Astrocyte (in vitro differentiated cells and primary cell): Measurements from ENCODE around the gene RGS19. TPM values are rescaled to one million over a fixed set of nuclear protein-coding genes. Genes with fewer than 3 reads are reported as not detected.
A peak's percentile ranks its signal among the peaks of the same experiment; 100 is the strongest.

Source experiments
- DNase-seq: peaks from one replicate; pipeline ENCODE4 v3.0.0-alpha.2; 2010; ENCODE audit warnings: low read depth
- FAIRE-seq: peaks from 2 replicates; lab custom pipeline; 2011; peaks lifted over from hg19 to GRCh38; lab: Jason Lieb, UNC
- H2AFZ ChIP-seq: 2 replicates; pipeline ENCODE4 v1.6.0; 2012; ENCODE audit warnings: low read depth, low read length, inconsistent platforms
- H3K27ac ChIP-seq: 2 replicates; pipeline ENCODE4 v1.5.1; 2011; ENCODE audit warnings: low read depth, low read length, inconsistent platforms
- H3K27me3 ChIP-seq: 2 replicates; pipeline ENCODE4 v1.6.0; 2011; ENCODE audit warnings: low read length, inconsistent platforms; ENCODE audit not compliant: insufficient read depth
- H3K36me3 ChIP-seq: 2 replicates; pipeline ENCODE4 v1.5.1; 2011; ENCODE audit warnings: low read length, inconsistent platforms; ENCODE audit not compliant: insufficient read depth
- H3K4me1 ChIP-seq: 2 replicates; pipeline ENCODE4 v1.5.1; 2011; ENCODE audit warnings: low read length, inconsistent platforms; ENCODE audit not compliant: insufficient read depth
- H3K4me2 ChIP-seq: 2 replicates; pipeline ENCODE4 v1.6.0; 2012; ENCODE audit warnings: low read length, inconsistent platforms
- H3K4me3 ChIP-seq: 2 replicates; pipeline ENCODE4 v1.5.1; 2011; ENCODE audit warnings: low read depth, mild to moderate bottlenecking, low read length, inconsistent platforms; ENCODE audit not compliant: insufficient read depth
- H3K79me2 ChIP-seq: 2 replicates; pipeline ENCODE4 v1.6.0; 2012; ENCODE audit warnings: mild to moderate bottlenecking, low read length, inconsistent platforms; ENCODE audit not compliant: insufficient read depth
- H3K9ac ChIP-seq: 2 replicates; pipeline ENCODE4 v1.6.0; 2012; ENCODE audit warnings: mild to moderate bottlenecking, low read length, inconsistent platforms
- H3K9me3 ChIP-seq: 2 replicates; pipeline ENCODE4 v1.5.1; 2012; ENCODE audit warnings: low read depth, mild to moderate bottlenecking, low read length, inconsistent platforms; ENCODE audit not compliant: insufficient read depth
- H4K20me1 ChIP-seq: 2 replicates; pipeline ENCODE4 v1.6.0; 2012; ENCODE audit warnings: low read length, inconsistent platforms; ENCODE audit not compliant: insufficient read depth
- H3K27ac Mint-ChIP-seq: one replicate; pipeline ENCODE4 v1.8.0; 2021; ENCODE audit warnings: mild to moderate bottlenecking, mixed read lengths; ENCODE audit not compliant: unreplicated experiment
- H3K27me3 Mint-ChIP-seq: one replicate; pipeline ENCODE4 v1.8.0; 2021; ENCODE audit warnings: low read depth, mixed read lengths; ENCODE audit not compliant: unreplicated experiment
- H3K36me3 Mint-ChIP-seq: one replicate; pipeline ENCODE4 v1.8.0; 2021; ENCODE audit warnings: low read depth, mixed read lengths; ENCODE audit not compliant: unreplicated experiment
- H3K4me1 Mint-ChIP-seq: one replicate; pipeline ENCODE4 v1.8.0; 2021; ENCODE audit warnings: low read depth, mixed read lengths; ENCODE audit not compliant: unreplicated experiment
- H3K4me3 Mint-ChIP-seq: one replicate; pipeline ENCODE4 v1.8.0; 2021; ENCODE audit warnings: mild to moderate bottlenecking, moderate library complexity, mixed read lengths; ENCODE audit not compliant: unreplicated experiment
- H3K9me3 Mint-ChIP-seq: one replicate; pipeline ENCODE4 v1.8.0; 2021; ENCODE audit warnings: mild to moderate bottlenecking, mixed read lengths; ENCODE audit not compliant: unreplicated experiment
- EZH2 ChIP-seq: IDR thresholded peaks from 2 replicates; pipeline ENCODE4 v1.6.1; 2012; ENCODE audit warnings: mild to moderate bottlenecking, low read length, inconsistent platforms; ENCODE audit not compliant: insufficient read depth
- total RNA-seq: library from RNA; stranded (reverse); gene quantifications from 2 replicates; pipeline ENCODE4 v1.2.1, GENCODE V29; 2021
- TF ChIP-seq, protein P1 (sequence below): IDR thresholded peaks from 2 replicates; pipeline ENCODE4 v1.5.1; 2011; ENCODE audit warnings: low read depth, mild to moderate bottlenecking, inconsistent platforms, low read length, moderate library complexity; ENCODE audit not compliant: insufficient read depth

The RGS19 gene
- total RNA-seq, 1 donor from 2014 or later: 18.3 TPM

DNA sequence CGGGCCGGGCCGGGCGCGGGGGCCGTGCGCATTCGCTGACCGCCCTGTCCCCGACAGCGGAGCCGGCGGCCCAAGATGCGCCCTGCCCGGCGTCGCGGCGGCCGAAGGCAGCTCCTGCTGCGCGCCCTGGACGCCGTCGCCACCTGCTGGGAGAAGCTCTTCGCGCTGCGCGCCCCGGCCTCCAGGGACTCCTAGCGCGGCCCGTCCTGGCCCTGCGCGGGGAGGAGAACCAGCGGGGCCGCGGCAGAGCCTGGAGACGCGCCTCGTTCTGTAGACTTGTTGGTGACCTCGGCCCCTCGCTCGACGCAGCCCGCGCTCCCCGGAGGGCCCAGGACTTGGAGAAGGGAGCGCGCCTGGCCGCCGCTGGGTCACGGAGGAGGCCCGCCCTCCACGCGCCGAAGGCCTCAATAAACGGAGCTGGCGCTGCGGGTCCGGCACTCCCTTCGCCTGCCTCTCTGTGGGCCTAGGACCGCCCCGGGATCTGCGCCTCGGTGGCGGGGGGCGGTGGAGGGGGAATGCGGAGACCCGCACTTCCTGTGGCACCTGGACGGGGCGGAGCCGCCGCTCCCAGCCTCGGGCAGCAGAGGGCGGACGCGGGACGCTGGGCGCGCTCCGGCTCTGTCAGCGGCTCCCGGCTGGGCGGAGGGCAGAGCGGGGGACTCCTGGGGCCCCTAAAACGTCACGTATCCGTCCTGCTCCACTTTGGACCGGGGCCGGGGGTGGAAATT is 40.6 kb downstream of the RGS19 start:
- H3K27me3 Mint-ChIP-seq: peaks cover 20% of the 10 kb centered on the region

DNA sequence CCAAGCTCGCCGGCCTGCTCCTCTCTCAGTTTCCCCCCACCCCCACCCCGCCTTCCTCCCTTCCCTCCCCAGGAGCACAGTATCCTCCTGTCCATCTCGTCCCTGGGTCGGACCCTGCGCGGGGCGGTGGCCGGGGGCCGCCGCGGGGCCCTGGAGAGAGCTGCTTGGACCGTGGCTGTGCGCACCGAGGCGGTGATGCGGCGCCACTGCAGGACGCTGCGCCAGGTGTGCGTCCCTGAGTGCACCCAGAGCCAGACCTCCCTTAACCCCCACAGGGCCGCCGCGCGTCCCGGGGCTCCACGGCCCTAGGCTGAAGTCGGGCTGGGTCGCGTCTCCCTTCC is 41.1 kb downstream of the RGS19 start:
- H3K27ac ChIP-seq: no peak overlapping the region
- H3K4me2 ChIP-seq: peak overlapping the region; percentile 80
- Mint-ChIP-seq H3K27ac (no peak overlapping the region), H3K9me3 (peaks cover 2% of the 10 kb centered on the region), H3K27me3 (peaks cover 15% of the 10 kb centered on the region), H3K4me1 (peaks cover 7% of the 10 kb centered on the region), H3K36me3 (peaks cover 9% of the 10 kb centered on the region), H3K4me3 (no peak overlapping the region)
- FAIRE-seq: no peak
- no peak overlapping the region for H3K9ac ChIP-seq
- H4K20me1 ChIP-seq: peaks cover 32% of the 10 kb centered on the region
- no peak for DNase-seq
- peaks cover 35% of the 10 kb centered on the region for H3K27me3 ChIP-seq
- peaks cover 3% of the 10 kb centered on the region for H3K4me1 ChIP-seq
- no peak overlapping the region for H3K4me3 ChIP-seq
- H3K9me3 ChIP-seq: no peaks in the 10 kb centered on the region
- TF ChIP-seq EZH2: peak; percentile 66
- TF ChIP-seq, protein P1, sequence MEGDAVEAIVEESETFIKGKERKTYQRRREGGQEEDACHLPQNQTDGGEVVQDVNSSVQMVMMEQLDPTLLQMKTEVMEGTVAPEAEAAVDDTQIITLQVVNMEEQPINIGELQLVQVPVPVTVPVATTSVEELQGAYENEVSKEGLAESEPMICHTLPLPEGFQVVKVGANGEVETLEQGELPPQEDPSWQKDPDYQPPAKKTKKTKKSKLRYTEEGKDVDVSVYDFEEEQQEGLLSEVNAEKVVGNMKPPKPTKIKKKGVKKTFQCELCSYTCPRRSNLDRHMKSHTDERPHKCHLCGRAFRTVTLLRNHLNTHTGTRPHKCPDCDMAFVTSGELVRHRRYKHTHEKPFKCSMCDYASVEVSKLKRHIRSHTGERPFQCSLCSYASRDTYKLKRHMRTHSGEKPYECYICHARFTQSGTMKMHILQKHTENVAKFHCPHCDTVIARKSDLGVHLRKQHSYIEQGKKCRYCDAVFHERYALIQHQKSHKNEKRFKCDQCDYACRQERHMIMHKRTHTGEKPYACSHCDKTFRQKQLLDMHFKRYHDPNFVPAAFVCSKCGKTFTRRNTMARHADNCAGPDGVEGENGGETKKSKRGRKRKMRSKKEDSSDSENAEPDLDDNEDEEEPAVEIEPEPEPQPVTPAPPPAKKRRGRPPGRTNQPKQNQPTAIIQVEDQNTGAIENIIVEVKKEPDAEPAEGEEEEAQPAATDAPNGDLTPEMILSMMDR: no peak
- H3K79me2 ChIP-seq: no peaks in the 10 kb centered on the region
- H3K36me3 ChIP-seq: no peaks in the 10 kb centered on the region
- H2AFZ ChIP-seq: no peak overlapping the region

More for the DNA sequence above, 40.6 kb downstream of the RGS19 start:
- peak overlapping the region; percentile 39 for H3K4me3 ChIP-seq
- Mint-ChIP-seq H3K27ac (no peak overlapping the region), H3K4me3 (peak overlapping the region; percentile 57), H3K9me3 (peaks cover 2% of the 10 kb centered on the region), H3K36me3 (peaks cover 4% of the 10 kb centered on the region), H3K4me1 (peaks cover 7% of the 10 kb centered on the region)
- peaks cover 39% of the 10 kb centered on the region for H3K27me3 ChIP-seq
- H3K27ac ChIP-seq: no peak overlapping the region
- no peaks in the 10 kb centered on the region for H3K36me3 ChIP-seq
- peaks cover 3% of the 10 kb centered on the region for H3K4me1 ChIP-seq
- H4K20me1 ChIP-seq: peaks cover 32% of the 10 kb centered on the region
- peak; percentile 69 for DNase-seq
- H3K9me3 ChIP-seq: no peaks in the 10 kb centered on the region
- no peak for TF ChIP-seq EZH2
- TF ChIP-seq, protein P1: no peak
- no peak overlapping the region for H3K9ac ChIP-seq
- peak overlapping the region; percentile 60 for H2AFZ ChIP-seq
- no peaks in the 10 kb centered on the region for H3K79me2 ChIP-seq
- FAIRE-seq: no peak
- peak overlapping the region; percentile 80 for H3K4me2 ChIP-seq
